Liver (tissue), 9 donors: Measurements from ENCODE around the gene GNB1L. TPM values are rescaled to one million over a fixed set of nuclear protein-coding genes. Genes with fewer than 3 reads are reported as not detected.

Experiments used
- DNase-seq: peaks from one replicate; pipeline ENCODE4 v3.0.0-alpha.2; 2017; ENCODE audit warnings: low spot score
- H3K27ac ChIP-seq, 2 donors: one replicate each; pipeline ENCODE4 v1.7.0; 2013; ENCODE audit warnings: inconsistent platforms in 2 of 2, low read length in 2 of 2, control low read depth in 1 of 2, low read depth in 1 of 2, mild to moderate bottlenecking in 1 of 2
- H3K27me3 ChIP-seq, 4 donors: one replicate each; pipeline versions ENCODE4 v1.6.1 to v1.7.0; 2013; ENCODE audit warnings: low read length in 3 of 4, inconsistent platforms in 1 of 4, mild to moderate bottlenecking in 1 of 4, moderate library complexity in 1 of 4; ENCODE audit not compliant: control insufficient read depth in 4 of 4, insufficient read depth in 4 of 4
- H3K36me3 ChIP-seq, 4 donors: one replicate each; pipeline versions ENCODE4 v1.6.1 to v1.7.0; 2013; ENCODE audit warnings: low read length in 3 of 4, mild to moderate bottlenecking in 3 of 4, low read depth in 1 of 4, moderate library complexity in 1 of 4; ENCODE audit not compliant: control insufficient read depth in 4 of 4, insufficient read depth in 3 of 4
- H3K4me1 ChIP-seq, 4 donors: one replicate each; pipeline versions ENCODE4 v1.6.1 to v1.7.0; 2013; ENCODE audit warnings: low read length in 3 of 4, mild to moderate bottlenecking in 3 of 4, moderate library complexity in 1 of 4; ENCODE audit not compliant: control insufficient read depth in 4 of 4, insufficient read depth in 4 of 4
- H3K4me3 ChIP-seq, 3 donors: one replicate each; pipeline versions ENCODE4 v1.6.1 to v1.7.0; 2013; ENCODE audit warnings: low read length in 3 of 3, control low read depth in 1 of 3, low read depth in 1 of 3, mild to moderate bottlenecking in 1 of 3
- H3K9ac ChIP-seq, 2 donors: one replicate each; pipeline ENCODE4 v1.7.0; 2013; ENCODE audit warnings: low read length in 2 of 2, mild to moderate bottlenecking in 2 of 2, moderate library complexity in 2 of 2, control low read depth in 1 of 2, low read depth in 1 of 2
- H3K9me3 ChIP-seq, 4 donors: one replicate each; pipeline versions ENCODE4 v1.6.1 to v1.7.0; 2013; ENCODE audit warnings: low read length in 3 of 4; ENCODE audit not compliant: control insufficient read depth in 4 of 4
- ATF3 ChIP-seq: IDR thresholded peaks from 2 replicates; pipeline ENCODE4 v1.6.1; 2016; ENCODE audit warnings: antibody characterized with exemption
- CTCF ChIP-seq: fragments of 150-350 bp; IDR thresholded peaks from 2 replicates; pipeline ENCODE4 v1.5.1; 2017; ENCODE audit warnings: improper control_type of control experiment, low read depth, low read length; ENCODE audit not compliant: missing input control
- EGR1 ChIP-seq, 2 donors: IDR thresholded peaks; 2 replicates each; pipeline ENCODE4 v1.6.1; 2016 to 2018; ENCODE audit warnings: antibody characterized with exemption in 2 of 2, low read depth in 2 of 2
- FOXA1 ChIP-seq: IDR thresholded peaks from 2 replicates; pipeline ENCODE4 v1.6.1; 2016; ENCODE audit warnings: antibody characterized with exemption
- FOXA2 ChIP-seq: IDR thresholded peaks from 2 replicates; pipeline ENCODE4 v1.6.1; 2016; ENCODE audit warnings: antibody characterized with exemption
- GABPA ChIP-seq, 2 donors: IDR thresholded peaks in 1 of 2; conservative IDR thresholded peaks in 1 of 2; 2 replicates each; pipeline ENCODE4 v1.6.1; 2016; ENCODE audit warnings: antibody characterized with exemption in 2 of 2, mild to moderate bottlenecking in 1 of 2, moderate library complexity in 1 of 2
- HNF4A ChIP-seq, 2 donors: conservative IDR thresholded peaks; 2 replicates each; pipeline ENCODE4 v1.6.1; 2016; ENCODE audit warnings: antibody characterized with exemption in 2 of 2, mild to moderate bottlenecking in 2 of 2
- HNF4G ChIP-seq: IDR thresholded peaks from 2 replicates; pipeline ENCODE4 v1.6.1; 2016; ENCODE audit warnings: antibody characterized with exemption
- JUND ChIP-seq, 2 donors: IDR thresholded peaks; 2 replicates each; pipeline ENCODE4 v1.6.1; 2016; ENCODE audit warnings: antibody characterized with exemption in 2 of 2
- NR2F2 ChIP-seq: IDR thresholded peaks from 2 replicates; pipeline ENCODE4 v1.6.1; 2016; ENCODE audit warnings: antibody characterized with exemption
- RAD21 ChIP-seq, 2 donors: IDR thresholded peaks; 2 replicates each; pipeline ENCODE4 v1.6.1; 2016; ENCODE audit warnings: antibody characterized with exemption in 2 of 2, mild to moderate bottlenecking in 2 of 2
- REST ChIP-seq: IDR thresholded peaks from 2 replicates; pipeline ENCODE4 v1.6.1; 2016; ENCODE audit warnings: antibody characterized with exemption, mild to moderate bottlenecking
- RXRA ChIP-seq, 2 donors: IDR thresholded peaks; 2 replicates each; pipeline ENCODE4 v1.6.1; 2017 to 2018; ENCODE audit warnings: antibody characterized with exemption in 2 of 2, mild to moderate bottlenecking in 1 of 2
- SP1 ChIP-seq: IDR thresholded peaks from 2 replicates; pipeline ENCODE4 v1.6.1; 2018; ENCODE audit warnings: antibody characterized with exemption, mild to moderate bottlenecking
- TAF1 ChIP-seq: conservative IDR thresholded peaks from 2 replicates; pipeline ENCODE4 v1.6.1; 2016; ENCODE audit warnings: antibody characterized with exemption, mild to moderate bottlenecking
- YY1 ChIP-seq: IDR thresholded peaks from 2 replicates; pipeline ENCODE4 v1.6.1; 2016; ENCODE audit warnings: antibody characterized with exemption, mild to moderate bottlenecking
- ZBTB33 ChIP-seq: IDR thresholded peaks from 2 replicates; pipeline ENCODE4 v1.6.1; 2016; ENCODE audit warnings: antibody characterized with exemption
- WGBS: extraction: QIAGEN DNeasy Blood & Tissue Kit; methylation state at CpG from one replicate; pipeline ENCODE4 v1.1.7; 2013; 5-methylcytosine and 5-hydroxymethylcytosine counted together
- polyA plus RNA-seq, 2 donors: library from polyadenylated mRNA; stranded (reverse) in 1 of 2; unstranded in 1 of 2; fragments of 200-250 nt in 1 of 2; fragments of >200 nt in 1 of 2; fragmentation: Nextera tagmentation in 1 of 2; extraction: Ambion mirVana in 1 of 2; gene quantifications; one replicate each; pipeline versions ENCODE4 v1.2.1 to v1.2.3, GENCODE V29; 2013 to 2015
- total RNA-seq, 2 donors: library from RNA; depleted of rRNA; stranded (reverse); fragments of >200 nt; gene quantifications; one replicate each; pipeline ENCODE4 v1.2.3, GENCODE V29; 2014
- donor health status: healthy.
- donor health status: healthy.
- donor health status: healthy.
- donor health status: healthy.
- donor health status: healthy.

The GNB1L gene
- total and polyA plus RNA-seq, 4 donors, result 1.5 to 3.6 (median 1.9) TPM

- WGBS, result 92% methylated on average over 16 of the region's 16 CpGs
- no peak overlapping the region for H3K4me3 ChIP-seq
- no peak for DNase-seq
- no peak for TF ChIP-seq SP1
- TF ChIP-seq CTCF, result no peak
- TF ChIP-seq RAD21 (IDR thresholded peaks at IDR 0.05), result no peak
- no peak for TF ChIP-seq GABPA (IDR thresholded peaks at IDR 0.05 in 1 of 2, conservative IDR thresholded peaks at IDR 0.05 in 1 of 2)
- no peak for TF ChIP-seq ZBTB33
- no peak for TF ChIP-seq YY1
- TF ChIP-seq REST, result no peak
- no peak for TF ChIP-seq EGR1 (IDR thresholded peaks at IDR 0.05; ENCODE audit: low read depth in 2 of 2)
- no peak for TF ChIP-seq TAF1
- no peak for TF ChIP-seq JUND (IDR thresholded peaks at IDR 0.05)
- TF ChIP-seq FOXA2, result no peak
- TF ChIP-seq NR2F2, result no peak
- no peak for TF ChIP-seq FOXA1
- TF ChIP-seq ATF3, result no peak
- TF ChIP-seq RXRA (IDR thresholded peaks at IDR 0.05), result no peak
- TF ChIP-seq HNF4A (conservative IDR thresholded peaks at IDR 0.05), result no peak
- TF ChIP-seq HNF4G, result no peak
- H3K27me3 ChIP-seq, result no peaks in the 10 kb centered on the region
- H3K27ac ChIP-seq, result no peak overlapping the region
- no peaks in the 10 kb centered on the region for H3K4me1 ChIP-seq
- peaks cover 0 to 16% (median 4%) of the 10 kb centered on the region in 4 donors for H3K36me3 ChIP-seq
- no peaks in the 10 kb centered on the region for H3K9me3 ChIP-seq
- H3K9ac ChIP-seq, result no peak overlapping the region
Measured at GRCh38 chr22:19878461-19879245, 24.0 kb upstream of the GNB1L start.
